ENCODE measurements around the gene CEP120.
"Not testable (repeated sequence)": the region's sequence is repeated elsewhere in the genome, so short reads cannot be mapped to it uniquely, and the experiment has no call there.

The CEP120 gene

GRCh38 chr5:123371575-123372179 lies 51.5 kb downstream of the CEP120 start:
- DNase-seq: no peak

- DNase-seq: no peak
These were observed 53.7 kb downstream of the CEP120 start for GRCh38 chr5:123369371-123369968.

GRCh38 chr5:123367739-123368138 lies 55.5 kb downstream of the CEP120 start:
- DNase-seq: no peak

- no peak for DNase-seq
These were observed 58.0 kb downstream of the CEP120 start for GRCh38 chr5:123365156-123365555.

- no peak for DNase-seq
These were observed 58.6 kb downstream of the CEP120 start for GRCh38 chr5:123364441-123365155.

- DNase-seq: no peak
These were observed 62.3 kb downstream of the CEP120 start for GRCh38 chr5:123360910-123361309.

- DNase-seq: no peak
These were observed 63.0 kb downstream of the CEP120 start for GRCh38 chr5:123360201-123360571.

GRCh38 chr5:123359454-123360200 lies 63.6 kb downstream of the CEP120 start:
- no peak for DNase-seq

- no peak for DNase-seq
These were observed 64.5 kb downstream of the CEP120 start for GRCh38 chr5:123358751-123359150.

GRCh38 chr5:123358304-123358703 lies 64.9 kb downstream of the CEP120 start:
- DNase-seq: no peak

GRCh38 chr5:123351820-123352219 lies 71.4 kb downstream of the CEP120 start:
- no peak for DNase-seq

GRCh38 chr5:123351240-123351639 lies 72.0 kb downstream of the CEP120 start:
- DNase-seq: no peak

- no peak for DNase-seq
These were observed 72.5 kb downstream of the CEP120 start for GRCh38 chr5:123350742-123351141.

GRCh38 chr5:123344816-123345426 lies 78.3 kb downstream of the CEP120 start:
- no peak for DNase-seq

GRCh38 chr5:123340928-123341327 lies 82.3 kb downstream of the CEP120 start:
- no peak for DNase-seq

- DNase-seq: not testable (repeated sequence)
These were observed 114.8 kb downstream of the CEP120 start for GRCh38 chr5:123308377-123308776.

- no peak for DNase-seq
These were observed 117.5 kb downstream of the CEP120 start for GRCh38 chr5:123305751-123306150.

- DNase-seq: no peak
These were observed 118.4 kb downstream of the CEP120 start for GRCh38 chr5:123304777-123305316.

GRCh38 chr5:123303802-123304201 lies 119.4 kb downstream of the CEP120 start:
- no peak for DNase-seq

GRCh38 chr5:123300266-123300665 lies 122.9 kb downstream of the CEP120 start:
- DNase-seq: no peak

GRCh38 chr5:123299136-123299535 lies 124.1 kb downstream of the CEP120 start:
- DNase-seq: no peak

GRCh38 chr5:123298335-123299030 lies 124.7 kb downstream of the CEP120 start:
- DNase-seq: no peak
